GM10847 (cell line): Measurements from ENCODE around the gene SCG3.

ENCODE experiments used
- POLR2A ChIP-seq: IDR thresholded peaks from 2 replicates; pipeline ENCODE4 v1.6.1; 2011; ENCODE audit not compliant: insufficient read length; ENCODE audit errors: extremely low read depth

Gene SCG3

DNA sequence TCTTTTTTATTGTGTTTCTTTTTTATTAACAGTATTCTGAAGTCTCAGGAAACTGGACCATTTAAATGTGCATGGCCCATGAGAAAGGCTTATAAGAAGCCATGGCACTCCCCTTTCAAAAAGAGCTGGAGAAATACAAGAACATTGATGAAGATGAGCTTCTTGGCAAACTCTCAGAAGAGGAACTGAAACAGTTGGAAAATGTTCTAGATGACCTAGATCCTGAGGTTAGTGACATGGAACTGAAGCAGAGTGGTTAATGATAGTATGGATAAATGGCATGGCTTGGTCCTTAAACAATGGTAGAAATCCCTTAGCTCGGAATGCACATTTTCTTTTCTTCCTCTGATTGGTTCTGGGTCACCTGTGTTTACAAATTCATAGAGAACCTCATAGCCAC lies 85.0 kb downstream of the SCG3 start:
- no peak for TF ChIP-seq POLR2A

DNA sequence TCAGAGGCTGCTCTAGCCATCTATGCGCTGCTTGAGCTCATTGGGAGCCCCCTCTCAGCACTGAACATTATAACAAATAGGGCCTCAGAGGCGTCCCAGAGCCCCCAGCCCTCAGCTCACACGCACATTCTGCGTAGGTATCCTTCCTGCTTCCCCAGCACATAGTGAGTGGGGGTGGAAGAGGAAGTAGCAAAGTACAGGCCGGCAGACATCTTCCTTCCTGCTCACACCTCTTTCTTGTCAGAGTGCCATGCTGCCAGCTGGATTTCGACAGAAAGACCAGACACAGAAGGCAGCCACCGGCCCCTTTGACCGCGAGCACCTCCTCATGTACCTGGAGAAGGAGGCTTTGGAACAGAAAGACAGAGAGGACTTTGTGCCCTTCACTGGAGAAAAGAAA lies 86.7 kb downstream of the SCG3 start:
- no peak for TF ChIP-seq POLR2A
